K562 treated with DMSO at 1 percent for 12 hours (cell line): ENCODE data around the gene MAS1. TPM values are rescaled to one million over a fixed set of nuclear protein-coding genes. Genes with fewer than 3 reads are reported as not detected.

Experiments
- total RNA-seq: library from RNA; unstranded; fragments of 300-600 nt; gene quantifications from 2 replicates; pipeline ENCODE4 v1.2.3, GENCODE V29; 2022; ENCODE audit not compliant: insufficient read depth

MAS1 gene
- not detected in 2 replicates for total RNA-seq

DNA sequence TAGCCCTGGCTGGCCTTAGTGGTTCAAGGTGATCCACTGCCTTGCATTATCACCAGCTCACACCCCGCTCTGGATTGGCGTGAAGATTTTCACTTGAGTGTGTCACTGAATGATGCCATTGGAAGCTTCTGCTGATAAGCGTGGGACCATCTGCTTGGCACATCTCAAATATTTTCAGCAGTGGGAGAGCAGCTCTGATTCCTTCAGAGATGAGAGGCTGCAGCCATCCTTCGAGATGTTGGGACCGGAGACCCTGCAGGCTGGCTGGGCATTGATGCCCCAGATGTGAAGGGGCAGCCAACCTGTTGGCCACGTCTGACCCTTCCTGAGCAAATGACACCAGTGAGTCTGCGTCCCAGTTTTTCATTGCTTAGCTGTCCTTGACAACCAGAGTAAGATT lies at the start of gene MAS1:
Gene MAS1, plus strand, starts transcription at position 197 of the 400 bp plus-strand sequence. CDS start 15,968 bp downstream, outside the sequence.

Other genes starting within 250 kb of the MAS1 start
- gene SOD2, start 197.7 kb upstream of the MAS1 start, total RNA-seq: 53.6 and 98.9 TPM in 2 replicates
- gene WTAP, start 163.5 kb upstream of the MAS1 start, total RNA-seq: 54.8 and 93.2 TPM in 2 replicates
- gene ACAT2, start 128.9 kb upstream of the MAS1 start, total RNA-seq: 29.3 and 33.4 TPM in 2 replicates
- 152 and 253 TPM in 2 replicates for gene TCP1, start 101.4 kb upstream of the MAS1 start, total RNA-seq
- 107 and 130 TPM in 2 replicates for gene MRPL18, start 100.5 kb upstream of the MAS1 start, total RNA-seq
- not detected in 2 replicates for gene PNLDC1, start 90.7 kb upstream of the MAS1 start, total RNA-seq
- 16.8 and 97.0 TPM in 2 replicates for gene IGF2R, start 78.1 kb downstream of the MAS1 start, total RNA-seq
- gene SLC22A1, start 230.8 kb downstream of the MAS1 start, total RNA-seq: not detected in 2 replicates